Activated naive CD8-positive, alpha-beta T cell treated with anti-CD3 and anti-CD28 coated beads, Interleukin-2, amount 10 ng/mL, durations not matched to agents 7 days and 5 days (primary cell): Measurements from ENCODE around the gene MPI. TPM values are rescaled to one million over a fixed set of nuclear protein-coding genes. Genes with fewer than 3 reads are reported as not detected.

Experiments used
- ATAC-seq: fragments of 150-1000 bp; cut with Tn5 transposase; one replicate; pipeline ENCODE4 v1.10.0; 2021; ENCODE audit warnings: low read depth, moderate library complexity
- POLR2A ChIA-PET: fragments of 350-600 bp; sonication (Branson Sonifier 250); formaldehyde crosslinking; loops from one replicate; lab custom pipeline; 2021; ENCODE audit warnings: antibody characterized with exemption; lab: Charles Lee
- DNase-seq: peaks from one replicate; pipeline ENCODE4 v3.0.0; 2021
- H3K27ac Mint-ChIP-seq: one replicate; pipeline ENCODE4 v1.8.0; 2022; ENCODE audit warnings: mild to moderate bottlenecking, mixed read lengths
- H3K27me3 Mint-ChIP-seq: one replicate; pipeline ENCODE4 v1.8.0; 2022; ENCODE audit warnings: mild to moderate bottlenecking, moderate library complexity, mixed read lengths
- H3K36me3 Mint-ChIP-seq: one replicate; pipeline ENCODE4 v1.8.0; 2021; ENCODE audit warnings: mild to moderate bottlenecking, mixed read lengths
- H3K4me1 Mint-ChIP-seq: one replicate; pipeline ENCODE4 v1.8.0; 2021; ENCODE audit warnings: mixed read lengths
- H3K4me3 Mint-ChIP-seq: one replicate; pipeline ENCODE4 v1.8.0; 2022; ENCODE audit warnings: mild to moderate bottlenecking, moderate library complexity, mixed read lengths
- H3K9me3 Mint-ChIP-seq: one replicate; pipeline ENCODE4 v1.8.0; 2021; ENCODE audit warnings: mixed read lengths
- total RNA-seq, 2 experiments: library from RNA; stranded (reverse); gene quantifications; one replicate each; pipeline ENCODE4 v1.2.3, GENCODE V29; 2021

Gene MPI
- total RNA-seq: 10 to 100 TPM; 68.7 to 72.9 TPM

- Mint-ChIP-seq H3K4me1 (peaks cover 31% of the 10 kb centered on the region), H3K4me3 (peak within 1 kb of the TSS; percentile 87), H3K27ac (peak within 1 kb of the TSS; percentile 80), H3K27me3 (no peaks in the 10 kb centered on the region), H3K36me3 (peaks cover 21% of the 10 kb centered on the region), H3K9me3 (no peaks in the 10 kb centered on the region)
- ATAC-seq (peak; percentile 93), DNase-seq (peak; percentile 85)
- POLR2A ChIA-PET: interaction anchor here (0.6 to 2.3 kb wide), 9 partner anchors 9 to 290 kb away, joined by 3 to 18 read pairs (median 4); partner anchors contain the start of genes FAM219B and SCAMP2
Measured at GRCh38 chr15:74889883-74890664, at the start of gene MPI. Gene MPI, plus strand, starts transcription at chr15:74890042. Its CDS starts 32 bp downstream, at chr15:74890074.

GRCh38 chr15:74840851-74841775, 48.7 kb upstream of the MPI start:
- DNase-seq (no peak), ATAC-seq (no peak)
- Mint-ChIP-seq H3K4me1 (peaks cover 41% of the 10 kb centered on the region), H3K36me3 (peaks cover 5% of the 10 kb centered on the region), H3K27me3 (no peaks in the 10 kb centered on the region), H3K27ac (peak overlapping the region; percentile 55), H3K4me3 (peak overlapping the region; percentile 92), H3K9me3 (no peaks in the 10 kb centered on the region)
- POLR2A ChIA-PET: interaction anchor here (1.4 kb wide), 1 partner anchor 52 kb away, joined by 4 read pairs; no protein-coding TSS in a partner anchor

DNA sequence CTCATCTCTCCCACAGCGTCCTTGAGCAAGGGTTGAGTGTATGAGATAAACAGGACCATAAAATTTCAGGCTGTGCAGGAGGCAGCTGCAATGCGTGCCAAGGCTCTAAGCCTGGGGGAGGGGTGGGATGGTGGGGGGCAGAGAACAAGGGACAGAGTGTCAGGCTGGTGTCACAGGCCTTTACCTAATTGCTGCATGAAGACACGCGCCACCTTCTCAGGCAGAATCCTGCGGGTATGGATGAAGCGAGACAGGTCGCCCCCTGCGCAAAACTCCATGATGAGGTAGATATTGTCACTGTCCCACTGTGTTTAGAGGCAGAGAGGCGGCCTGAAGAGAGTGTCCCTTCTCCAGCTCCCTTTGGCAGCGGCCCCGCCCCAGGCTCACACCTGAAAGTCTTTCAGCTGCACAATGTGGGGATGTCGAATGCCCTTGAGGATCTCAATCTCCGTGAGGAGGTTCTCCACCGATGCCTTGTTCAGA, 47.9 kb upstream of the MPI start:
- Mint-ChIP-seq H3K4me1 (peaks cover 44% of the 10 kb centered on the region), H3K27me3 (no peaks in the 10 kb centered on the region), H3K36me3 (peaks cover 8% of the 10 kb centered on the region), H3K9me3 (no peaks in the 10 kb centered on the region), H3K27ac (peak overlapping the region; percentile 55), H3K4me3 (peak overlapping the region; percentile 92)
- no peak for DNase-seq
- no peak for ATAC-seq
- POLR2A ChIA-PET: interaction anchor here (0.8 to 1.4 kb wide), 4 partner anchors 28 to 65 kb away, joined by 4 to 6 read pairs (median 4); partner anchors contain the start of gene CSK

DNA sequence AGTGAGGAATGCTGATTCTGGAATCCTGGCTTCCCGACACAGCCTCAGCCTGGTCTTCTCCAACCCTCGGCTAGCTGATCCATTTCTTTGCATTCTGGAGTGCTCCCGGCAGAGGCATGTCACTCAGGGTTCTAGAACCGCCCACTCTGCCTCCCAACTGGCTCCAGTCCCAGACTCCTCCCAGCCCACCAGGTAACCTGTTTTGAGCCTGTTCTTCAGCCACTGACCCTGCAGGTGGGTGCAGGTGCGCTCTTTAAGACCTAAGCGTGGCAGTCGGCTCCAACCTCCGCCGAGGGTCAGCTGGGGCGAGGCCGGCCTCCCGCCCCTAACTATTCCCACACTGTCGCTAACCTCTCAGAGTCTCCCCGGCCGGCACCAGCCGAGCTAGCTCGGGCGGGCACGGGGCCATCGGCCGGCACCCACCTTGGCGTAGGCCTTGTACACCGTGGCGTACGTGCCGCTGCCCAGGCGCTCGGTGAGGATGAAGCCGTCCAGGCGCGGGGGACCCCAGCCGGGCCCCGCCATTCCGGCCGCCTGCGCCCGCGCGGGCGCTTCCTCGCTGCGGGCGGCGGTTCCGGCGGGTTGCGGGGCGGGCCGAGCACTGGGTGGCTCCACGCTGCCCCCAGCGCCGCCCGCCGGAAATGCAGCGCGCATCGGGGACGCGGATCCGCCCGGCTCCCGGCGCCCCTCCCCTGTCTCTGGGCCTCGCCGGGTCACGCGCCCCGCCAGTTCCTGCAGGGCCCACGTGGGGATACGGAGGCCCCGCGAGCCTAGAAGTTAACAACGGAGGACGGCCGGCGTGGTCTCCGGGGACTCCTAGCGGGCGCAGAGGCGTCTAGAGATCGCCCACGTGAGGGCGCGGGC, 47.0 kb upstream of the MPI start, which contains the start of gene ULK3:
TSS of gene ULK3 (minus strand) at position 576 of the 864 bp plus-strand sequence. CDS start at position 525, 51 bp downstream.
- Mint-ChIP-seq H3K4me1 (peaks cover 44% of the 10 kb centered on the region), H3K36me3 (peaks cover 13% of the 10 kb centered on the region), H3K27ac (peak within 1 kb of the TSS; percentile 99), H3K4me3 (peak within 1 kb of the TSS; percentile 92), H3K27me3 (no peaks in the 10 kb centered on the region), H3K9me3 (no peaks in the 10 kb centered on the region)
- ATAC-seq: peak; percentile 83
- DNase-seq: peak; percentile 98
- POLR2A ChIA-PET: interaction anchor here (0.8 to 1.4 kb wide), 5 partner anchors 27 to 65 kb away, joined by 4 to 6 read pairs (median 4); partner anchors contain the start of gene CSK

DNA sequence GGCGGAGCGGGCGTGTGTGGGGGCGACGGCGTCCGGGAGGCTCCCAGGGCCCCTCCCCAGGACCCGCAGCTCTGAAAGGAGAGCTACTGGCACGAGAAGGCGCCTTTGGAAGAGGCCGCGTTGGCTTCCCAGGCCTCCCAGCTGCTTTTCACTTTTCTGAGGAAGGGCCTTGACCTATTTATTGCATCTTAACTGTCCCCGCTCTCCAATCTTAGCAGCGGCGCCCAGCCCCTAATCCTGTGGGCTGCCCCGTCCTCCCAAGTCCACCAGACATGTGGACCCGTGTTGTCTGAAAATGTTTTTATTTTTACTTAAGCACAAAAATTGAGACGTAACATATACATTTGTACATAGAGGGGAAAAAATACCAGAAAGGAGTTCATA, 46.4 kb upstream of the MPI start:
- POLR2A ChIA-PET: interaction anchor here (1.0 to 1.3 kb wide), 2 partner anchors 26 to 66 kb away, joined by 4 to 5 read pairs; no protein-coding TSS in a partner anchor
- no peaks in the 10 kb centered on the region for H3K27me3 Mint-ChIP-seq
- no peak for ATAC-seq
- peaks cover 14% of the 10 kb centered on the region for H3K36me3 Mint-ChIP-seq
- H3K27ac Mint-ChIP-seq: peak overlapping the region; percentile 99
- DNase-seq: no peak
- H3K4me3 Mint-ChIP-seq: peak overlapping the region; percentile 84
- no peaks in the 10 kb centered on the region for H3K9me3 Mint-ChIP-seq
- H3K4me1 Mint-ChIP-seq: peaks cover 44% of the 10 kb centered on the region

GRCh38 chr15:74843891-74844299, 45.9 kb upstream of the MPI start:
- no peaks in the 10 kb centered on the region for H3K9me3 Mint-ChIP-seq
- H3K27ac Mint-ChIP-seq: peak overlapping the region; percentile 99
- H3K4me1 Mint-ChIP-seq: peaks cover 44% of the 10 kb centered on the region
- ATAC-seq (no peak), DNase-seq (no peak)
- H3K4me3 Mint-ChIP-seq: peak overlapping the region; percentile 84
- POLR2A ChIA-PET: interaction anchor here (0.6 to 1.6 kb wide), 7 partner anchors 26 to 60 kb away, joined by 4 to 8 read pairs (median 4); partner anchors contain the start of gene MPI
- no peaks in the 10 kb centered on the region for H3K27me3 Mint-ChIP-seq
- H3K36me3 Mint-ChIP-seq: peaks cover 19% of the 10 kb centered on the region

GRCh38 chr15:74844319-74845207, 45.3 kb upstream of the MPI start:
- Mint-ChIP-seq H3K27me3 (no peaks in the 10 kb centered on the region), H3K4me1 (peaks cover 44% of the 10 kb centered on the region), H3K9me3 (no peaks in the 10 kb centered on the region), H3K36me3 (peaks cover 21% of the 10 kb centered on the region), H3K4me3 (peak overlapping the region; percentile 84), H3K27ac (peak overlapping the region; percentile 99)
- POLR2A ChIA-PET: interaction anchor here (0.6 to 1.6 kb wide), 14 partner anchors 15 to 179 kb away, joined by 3 to 8 read pairs (median 4); partner anchors contain the start of genes MPI and PPCDC
- no peak for ATAC-seq
- no peak for DNase-seq

- H3K4me3 Mint-ChIP-seq: peak overlapping the region; percentile 84
- peak overlapping the region; percentile 99 for H3K27ac Mint-ChIP-seq
- no peaks in the 10 kb centered on the region for H3K9me3 Mint-ChIP-seq
- DNase-seq (peak; percentile 70), ATAC-seq (peak; percentile 66)
- H3K36me3 Mint-ChIP-seq: peaks cover 25% of the 10 kb centered on the region
- POLR2A ChIA-PET: interaction anchor here (0.6 to 1.6 kb wide), 14 partner anchors 13 to 178 kb away, joined by 3 to 8 read pairs (median 4); partner anchors contain the start of genes MPI and PPCDC
- H3K4me1 Mint-ChIP-seq: peaks cover 44% of the 10 kb centered on the region
- H3K27me3 Mint-ChIP-seq: no peaks in the 10 kb centered on the region
Measured at GRCh38 chr15:74845208-74845568, 44.7 kb upstream of the MPI start.

DNA sequence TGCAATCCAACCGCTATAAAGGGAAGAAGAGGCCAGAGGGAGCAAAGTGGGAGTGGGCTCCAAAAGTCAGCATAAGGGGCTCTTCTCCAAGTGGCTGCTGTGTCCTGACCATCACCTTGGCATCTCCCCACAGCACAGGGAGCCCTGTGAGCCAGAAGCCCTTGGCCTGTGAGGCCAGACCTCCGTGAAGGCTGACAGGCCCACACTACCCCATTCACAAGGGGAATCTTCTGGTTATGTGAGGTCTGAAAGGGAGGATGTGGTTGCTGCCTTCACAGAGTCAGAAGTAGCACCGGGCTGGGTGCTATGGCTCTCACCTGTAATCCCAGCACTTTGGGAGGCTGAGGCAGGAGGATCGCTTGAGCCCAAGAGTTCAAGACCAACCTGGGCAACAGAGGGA, 44.3 kb upstream of the MPI start:
- POLR2A ChIA-PET: interaction anchor here (0.6 to 1.6 kb wide), 6 partner anchors 13 to 178 kb away, joined by 3 to 8 read pairs (median 4); partner anchors contain the start of gene PPCDC
- Mint-ChIP-seq H3K4me3 (peak overlapping the region; percentile 84), H3K4me1 (peaks cover 44% of the 10 kb centered on the region), H3K27me3 (no peaks in the 10 kb centered on the region), H3K27ac (peak overlapping the region; percentile 99), H3K9me3 (no peaks in the 10 kb centered on the region), H3K36me3 (peaks cover 26% of the 10 kb centered on the region)
- ATAC-seq (peak; percentile 47), DNase-seq (peak; percentile 55)

DNA sequence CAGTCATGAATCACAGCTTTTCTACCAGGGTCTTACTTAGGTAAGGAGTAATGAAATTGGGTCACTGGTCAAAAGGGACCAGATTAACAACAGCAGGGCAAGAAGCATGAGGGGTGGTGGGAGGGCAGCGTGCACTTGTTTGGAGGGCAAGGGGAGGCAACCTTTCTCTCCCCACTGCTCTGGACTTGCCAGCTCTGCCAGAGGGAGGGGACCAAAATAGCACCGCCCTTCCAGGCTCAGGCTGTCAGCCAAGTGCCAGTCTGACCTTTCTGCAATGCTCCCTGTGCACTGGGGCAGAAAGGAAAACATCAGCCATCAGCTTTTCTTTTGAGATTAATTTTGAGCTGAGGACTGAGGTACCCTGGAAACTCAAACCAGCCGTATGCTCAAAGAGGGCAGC, 42.4 kb upstream of the MPI start:
- peaks cover 27% of the 10 kb centered on the region for H3K4me1 Mint-ChIP-seq
- no peak for ATAC-seq
- POLR2A ChIA-PET: interaction anchor here (1.1 kb wide), 1 partner anchor 50 kb away, joined by 3 read pairs; no protein-coding TSS in a partner anchor
- no peak overlapping the region for H3K4me3 Mint-ChIP-seq
- peak overlapping the region; percentile 64 for H3K27ac Mint-ChIP-seq
- H3K27me3 Mint-ChIP-seq: no peaks in the 10 kb centered on the region
- DNase-seq: no peak
- H3K36me3 Mint-ChIP-seq: peaks cover 35% of the 10 kb centered on the region
- H3K9me3 Mint-ChIP-seq: no peaks in the 10 kb centered on the region

- peaks cover 37% of the 10 kb centered on the region for H3K36me3 Mint-ChIP-seq
Measured at GRCh38 chr15:74850393-74850792, 39.4 kb upstream of the MPI start.

More at GRCh38 chr15:74850393-74850792, 39.4 kb upstream of the MPI start:
- Mint-ChIP-seq H3K4me3 (no peak overlapping the region), H3K9me3 (no peaks in the 10 kb centered on the region), H3K4me1 (peaks cover 9% of the 10 kb centered on the region), H3K27me3 (no peaks in the 10 kb centered on the region), H3K27ac (no peak overlapping the region)
- ATAC-seq (no peak), DNase-seq (no peak)
- POLR2A ChIA-PET: no interaction called here
